Activated naive CD4-positive, alpha-beta T cell treated with anti-CD3 and anti-CD28 coated beads, Interleukin-2, amount 50 U/mL, for 24 hours (primary cell): Measurements from ENCODE around the gene ERFE.

Source experiments
- H3K27ac Mint-ChIP-seq: one replicate; pipeline ENCODE4 v1.8.0; 2021; ENCODE audit warnings: mild to moderate bottlenecking, mixed read lengths
- H3K27me3 Mint-ChIP-seq: one replicate; pipeline ENCODE4 v1.8.0; 2021; ENCODE audit warnings: mixed read lengths
- H3K36me3 Mint-ChIP-seq: one replicate; pipeline ENCODE4 v1.8.0; 2021; ENCODE audit warnings: mixed read lengths
- H3K4me1 Mint-ChIP-seq: one replicate; pipeline ENCODE4 v1.8.0; 2021; ENCODE audit warnings: mixed read lengths
- H3K4me3 Mint-ChIP-seq: one replicate; pipeline ENCODE4 v1.8.0; 2021; ENCODE audit warnings: mild to moderate bottlenecking, mixed read lengths
- H3K9me3 Mint-ChIP-seq: one replicate; pipeline ENCODE4 v1.8.0; 2021; ENCODE audit warnings: mixed read lengths

Gene ERFE

GRCh38 chr2:238143239-238143951 is 15.4 kb upstream of the ERFE start:
- no peaks in the 10 kb centered on the region for H3K9me3 Mint-ChIP-seq
- peaks cover 8% of the 10 kb centered on the region for H3K4me1 Mint-ChIP-seq
- H3K36me3 Mint-ChIP-seq: no peaks in the 10 kb centered on the region
- H3K27me3 Mint-ChIP-seq: no peaks in the 10 kb centered on the region
- no peak overlapping the region for H3K27ac Mint-ChIP-seq
- no peak overlapping the region for H3K4me3 Mint-ChIP-seq

DNA sequence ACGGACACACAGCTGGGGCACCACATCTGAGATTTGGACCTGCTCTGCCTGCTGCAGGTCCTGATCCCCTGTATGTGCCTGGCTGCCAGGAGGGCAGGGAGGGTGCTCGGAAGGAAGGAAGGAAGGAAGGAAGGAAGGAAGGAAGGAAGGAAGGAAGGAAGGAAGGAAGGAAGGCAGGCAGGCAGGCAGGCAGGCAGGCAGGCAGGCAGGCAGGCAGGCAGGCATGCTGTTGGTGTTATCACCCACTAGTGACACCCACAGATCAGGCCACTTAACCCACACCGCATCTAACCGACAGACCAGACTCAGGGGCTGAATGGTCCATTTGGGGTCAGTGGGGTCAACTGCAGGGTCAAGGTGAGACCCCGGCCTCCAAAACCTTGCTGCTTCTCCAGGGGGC is 14.5 kb upstream of the ERFE start:
- Mint-ChIP-seq H3K4me3 (no peak overlapping the region), H3K27me3 (no peaks in the 10 kb centered on the region), H3K27ac (no peak overlapping the region), H3K36me3 (no peaks in the 10 kb centered on the region), H3K4me1 (peaks cover 8% of the 10 kb centered on the region), H3K9me3 (no peaks in the 10 kb centered on the region)

DNA sequence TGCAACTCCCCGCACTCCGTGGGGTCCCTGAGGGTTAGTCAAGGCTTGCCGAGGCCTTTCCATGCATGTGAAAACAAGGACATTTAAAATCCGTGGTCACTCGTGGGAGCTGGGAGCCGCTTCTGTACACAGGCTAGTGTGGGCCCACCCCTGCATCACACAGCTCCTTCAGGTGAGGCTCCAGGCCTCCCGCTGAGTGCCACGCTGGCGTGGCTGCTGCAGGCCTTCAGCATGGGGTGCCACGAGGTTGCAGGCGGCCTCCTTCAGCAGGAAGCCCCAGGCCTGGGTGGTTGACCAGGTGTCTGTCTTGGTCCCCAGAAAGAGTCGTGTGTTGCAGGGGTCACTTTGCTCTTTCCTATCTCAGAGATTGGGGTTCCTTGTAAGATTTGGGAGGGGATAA is 13.7 kb upstream of the ERFE start:
- Mint-ChIP-seq H3K4me1 (peaks cover 8% of the 10 kb centered on the region), H3K4me3 (no peak overlapping the region), H3K27ac (no peak overlapping the region), H3K27me3 (no peaks in the 10 kb centered on the region), H3K9me3 (no peaks in the 10 kb centered on the region), H3K36me3 (no peaks in the 10 kb centered on the region)

DNA sequence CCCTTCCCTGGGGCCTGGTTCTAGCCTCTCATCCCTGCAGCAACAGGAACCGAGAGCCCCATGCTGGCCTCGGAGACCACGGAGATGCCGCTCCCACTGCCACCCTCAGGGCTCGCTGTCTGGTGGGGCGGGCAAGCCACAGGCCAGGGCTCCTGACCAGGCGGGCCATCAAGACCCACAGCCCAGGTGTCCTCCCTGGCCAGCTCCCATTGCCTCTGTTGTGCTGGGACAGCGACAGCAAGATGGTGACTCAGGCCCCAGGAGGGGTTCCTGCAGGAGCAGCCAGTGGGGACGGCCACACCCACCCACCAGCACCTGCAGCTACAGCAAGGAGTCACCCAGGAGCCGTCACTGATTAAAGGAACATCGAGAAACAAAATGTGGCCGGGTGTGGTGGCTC is 12.9 kb upstream of the ERFE start:
- H3K27me3 Mint-ChIP-seq: no peaks in the 10 kb centered on the region
- H3K36me3 Mint-ChIP-seq: no peaks in the 10 kb centered on the region
- H3K27ac Mint-ChIP-seq: no peak overlapping the region
- no peak overlapping the region for H3K4me3 Mint-ChIP-seq
- H3K9me3 Mint-ChIP-seq: no peaks in the 10 kb centered on the region
- H3K4me1 Mint-ChIP-seq: peaks cover 8% of the 10 kb centered on the region

DNA sequence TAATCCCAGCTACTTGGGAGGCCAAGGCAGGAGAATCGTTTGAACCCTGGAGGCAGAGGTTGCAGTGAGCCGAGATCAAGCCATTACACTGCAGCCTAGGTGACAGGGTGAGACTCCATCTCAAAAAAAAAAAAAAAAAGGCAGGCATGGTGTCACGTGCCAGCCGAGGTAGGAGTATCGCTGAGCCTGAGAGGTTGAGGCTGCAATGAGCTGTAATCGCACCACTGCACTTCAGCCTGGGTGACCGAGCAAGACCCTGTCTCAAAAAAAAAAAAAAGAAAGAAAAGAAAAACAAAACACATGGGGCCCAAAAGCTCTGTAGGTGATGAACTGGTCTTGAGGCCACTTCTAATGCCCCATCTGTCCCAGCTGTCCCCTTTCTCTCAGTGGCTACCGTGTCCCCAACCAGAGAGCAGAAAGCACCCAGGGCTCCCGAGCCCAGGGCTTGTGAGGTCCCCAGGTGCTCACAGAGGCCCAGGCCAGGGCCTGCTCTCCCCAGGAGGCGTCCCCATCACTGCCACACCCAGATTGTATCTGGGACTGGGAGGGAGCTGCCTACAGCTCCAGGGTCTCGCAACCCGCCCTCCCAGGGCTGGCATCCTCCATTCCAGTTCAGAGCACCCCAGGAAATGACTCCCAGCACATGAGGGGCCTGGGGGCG is 11.8 kb upstream of the ERFE start:
- no peak overlapping the region for H3K4me3 Mint-ChIP-seq
- H3K36me3 Mint-ChIP-seq: no peaks in the 10 kb centered on the region
- H3K27ac Mint-ChIP-seq: no peak overlapping the region
- no peaks in the 10 kb centered on the region for H3K27me3 Mint-ChIP-seq
- H3K9me3 Mint-ChIP-seq: no peaks in the 10 kb centered on the region
- H3K4me1 Mint-ChIP-seq: peaks cover under 1% of the 10 kb centered on the region

- Mint-ChIP-seq H3K27me3 (no peaks in the 10 kb centered on the region), H3K9me3 (no peaks in the 10 kb centered on the region), H3K36me3 (no peaks in the 10 kb centered on the region), H3K4me3 (no peak overlapping the region), H3K4me1 (no peaks in the 10 kb centered on the region), H3K27ac (no peak overlapping the region)
These were observed 9.8 kb upstream of the ERFE start for GRCh38 chr2:238148981-238149380.

DNA sequence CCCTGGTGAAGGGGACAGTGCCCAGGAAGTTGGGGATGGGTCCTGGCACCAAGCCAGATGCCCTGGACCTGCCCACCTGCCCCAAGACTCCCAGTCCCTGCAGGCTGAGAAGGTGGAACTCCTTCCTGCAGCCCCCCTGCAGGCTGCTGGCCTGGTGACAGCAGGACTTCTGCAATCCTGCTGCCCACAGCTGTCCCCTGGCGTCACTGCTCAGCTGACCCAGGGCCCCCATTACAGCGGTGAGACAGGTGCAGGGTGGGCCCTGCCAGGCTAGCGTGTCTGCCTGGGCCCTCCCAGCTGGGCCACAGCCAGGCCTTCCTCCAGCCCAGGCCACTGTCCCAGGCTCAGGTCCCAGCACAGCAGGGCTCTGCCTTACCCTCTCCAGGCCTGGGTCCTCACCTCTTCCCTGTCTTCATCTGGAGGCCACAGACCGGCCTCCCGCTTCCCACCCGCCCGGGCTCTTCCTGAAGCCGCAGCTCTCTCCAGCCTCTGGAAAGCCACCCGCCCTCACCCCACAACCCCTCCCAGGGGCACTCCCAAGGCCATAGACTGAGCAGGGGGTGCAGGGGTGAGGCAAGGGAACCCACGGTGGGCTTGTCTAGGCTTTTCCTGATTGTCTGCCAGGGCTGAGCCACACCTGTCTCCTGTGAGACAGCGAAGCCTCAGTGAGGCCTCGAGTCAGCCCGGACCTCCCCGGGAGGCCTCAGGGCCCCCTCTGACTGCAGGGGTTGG is 8.8 kb upstream of the ERFE start:
- no peaks in the 10 kb centered on the region for H3K36me3 Mint-ChIP-seq
- no peaks in the 10 kb centered on the region for H3K9me3 Mint-ChIP-seq
- no peaks in the 10 kb centered on the region for H3K4me1 Mint-ChIP-seq
- H3K4me3 Mint-ChIP-seq: no peak overlapping the region
- H3K27me3 Mint-ChIP-seq: no peaks in the 10 kb centered on the region
- H3K27ac Mint-ChIP-seq: no peak overlapping the region

- Mint-ChIP-seq H3K4me1 (no peaks in the 10 kb centered on the region), H3K9me3 (no peaks in the 10 kb centered on the region), H3K27me3 (no peaks in the 10 kb centered on the region), H3K36me3 (no peaks in the 10 kb centered on the region), H3K4me3 (no peak overlapping the region), H3K27ac (no peak overlapping the region)
These were observed 8.1 kb upstream of the ERFE start for GRCh38 chr2:238150686-238151085.

GRCh38 chr2:238151205-238151604 is 7.6 kb upstream of the ERFE start:
- no peaks in the 10 kb centered on the region for H3K4me1 Mint-ChIP-seq
- H3K4me3 Mint-ChIP-seq: no peak overlapping the region
- H3K27ac Mint-ChIP-seq: no peak overlapping the region
- H3K36me3 Mint-ChIP-seq: no peaks in the 10 kb centered on the region
- no peaks in the 10 kb centered on the region for H3K27me3 Mint-ChIP-seq
- no peaks in the 10 kb centered on the region for H3K9me3 Mint-ChIP-seq

DNA sequence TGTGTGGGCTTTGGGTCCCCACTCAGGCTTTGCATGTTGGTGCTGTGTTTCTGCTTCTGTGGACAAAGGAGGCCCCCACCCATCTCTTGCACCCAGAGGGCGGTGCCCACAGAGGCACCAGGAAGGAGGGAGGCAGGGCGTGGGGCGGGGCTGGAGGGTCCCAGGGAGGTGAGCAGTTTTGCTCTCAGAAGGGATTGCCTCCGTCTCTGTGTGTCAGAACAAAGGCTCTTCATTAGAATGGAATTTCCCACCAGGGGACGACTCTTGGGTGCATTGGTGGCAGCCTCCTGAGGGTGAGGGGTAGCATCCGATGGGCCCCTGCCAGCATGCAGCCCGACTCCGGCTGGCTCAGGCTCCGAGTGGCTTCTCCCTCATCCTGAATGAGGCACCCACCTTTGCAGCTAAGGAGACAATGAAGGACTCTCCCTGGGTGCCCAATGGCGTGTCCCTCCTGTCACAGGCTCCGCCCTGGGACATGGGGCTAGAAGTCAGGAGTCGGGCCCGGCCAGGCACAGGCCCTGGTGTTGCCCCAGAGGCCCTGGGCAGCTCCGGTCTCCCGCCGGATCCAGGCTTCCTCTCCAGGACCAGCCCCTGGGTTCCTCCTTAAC is 7.0 kb upstream of the ERFE start:
- Mint-ChIP-seq H3K27ac (no peak overlapping the region), H3K9me3 (no peaks in the 10 kb centered on the region), H3K4me1 (no peaks in the 10 kb centered on the region)

DNA sequence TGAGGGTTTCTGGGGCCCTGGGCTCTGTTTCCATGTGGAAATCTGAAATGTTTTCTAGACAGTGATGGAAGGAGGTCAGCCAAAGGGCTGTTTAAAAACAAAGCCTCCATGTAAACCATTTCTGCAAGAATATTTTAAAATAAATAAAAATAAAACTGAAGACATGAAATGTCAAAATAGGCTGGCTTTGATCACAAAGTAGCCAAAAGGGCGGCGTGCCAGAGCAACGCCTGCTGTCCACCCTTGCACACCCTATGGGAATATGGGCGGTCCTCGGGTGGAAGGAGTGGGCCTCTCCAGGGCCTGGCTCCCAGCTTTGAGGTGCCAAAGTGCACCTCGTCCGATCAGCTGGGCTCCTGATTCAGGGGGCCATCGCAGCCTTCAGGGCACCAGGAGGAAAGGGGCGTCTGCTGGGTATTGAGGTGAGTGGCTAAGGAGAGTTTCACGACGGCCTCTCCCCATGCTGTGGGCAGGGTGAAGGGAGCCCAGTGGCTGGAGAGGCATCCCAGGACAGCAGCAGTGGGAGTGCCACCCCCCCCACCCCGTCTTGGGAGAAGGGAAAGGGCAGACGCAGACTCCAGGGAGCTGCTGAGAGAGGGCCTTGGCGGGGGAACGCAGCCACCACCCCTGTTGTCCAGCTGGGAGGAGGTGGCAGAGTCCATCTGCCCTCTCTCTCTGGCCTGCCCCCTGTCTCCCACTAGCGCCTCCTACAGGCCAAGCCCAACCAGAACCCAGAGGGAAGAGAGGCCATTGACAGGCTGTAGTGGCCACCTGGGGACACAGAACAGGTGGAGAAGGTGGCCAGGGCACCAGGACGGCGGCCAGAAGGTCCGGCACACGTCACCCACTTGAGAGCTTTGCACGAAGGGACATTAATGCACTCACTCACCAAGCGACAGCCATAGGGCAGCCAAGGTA is 5.7 kb upstream of the ERFE start:
- no peak overlapping the region for H3K4me3 Mint-ChIP-seq
- H3K9me3 Mint-ChIP-seq: no peaks in the 10 kb centered on the region
- no peaks in the 10 kb centered on the region for H3K36me3 Mint-ChIP-seq
- H3K27ac Mint-ChIP-seq: no peak overlapping the region
- H3K27me3 Mint-ChIP-seq: no peaks in the 10 kb centered on the region
- no peaks in the 10 kb centered on the region for H3K4me1 Mint-ChIP-seq

More for the DNA sequence above, 7.0 kb upstream of the ERFE start:
- Mint-ChIP-seq H3K4me3 (no peak overlapping the region), H3K36me3 (no peaks in the 10 kb centered on the region), H3K27me3 (no peaks in the 10 kb centered on the region)

DNA sequence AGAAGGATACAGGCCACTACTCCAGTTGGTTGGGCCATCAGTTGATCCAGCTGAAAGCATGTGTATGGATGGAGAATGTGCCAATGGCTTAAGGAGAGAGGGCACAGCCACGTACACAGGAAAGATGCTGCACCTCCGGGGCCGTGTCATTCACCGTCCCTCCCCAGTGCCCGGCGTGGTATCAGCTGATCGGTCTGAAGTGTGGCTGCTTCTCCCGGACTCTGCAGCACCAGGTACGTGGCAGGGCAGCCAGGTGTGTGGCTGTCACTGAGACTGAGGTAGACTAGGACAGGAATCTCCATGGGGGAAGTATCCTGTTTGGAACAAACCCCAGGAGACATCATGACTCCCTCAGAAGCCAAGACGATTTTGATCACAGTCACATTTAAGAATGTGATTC is 4.2 kb upstream of the ERFE start:
- Mint-ChIP-seq H3K4me3 (no peak overlapping the region), H3K36me3 (no peaks in the 10 kb centered on the region), H3K27me3 (peaks cover 3% of the 10 kb centered on the region), H3K4me1 (peaks cover 5% of the 10 kb centered on the region), H3K27ac (no peak overlapping the region), H3K9me3 (no peaks in the 10 kb centered on the region)

GRCh38 chr2:238155051-238155760 is 3.6 kb upstream of the ERFE start:
- H3K27ac Mint-ChIP-seq: no peak overlapping the region

GRCh38 chr2:238155761-238156694 is 2.7 kb upstream of the ERFE start:
- Mint-ChIP-seq H3K27me3 (peaks cover 7% of the 10 kb centered on the region), H3K27ac (no peak overlapping the region), H3K4me3 (no peak overlapping the region), H3K4me1 (peaks cover 7% of the 10 kb centered on the region), H3K9me3 (no peaks in the 10 kb centered on the region), H3K36me3 (no peaks in the 10 kb centered on the region)

More at GRCh38 chr2:238155051-238155760, 3.6 kb upstream of the ERFE start:
- Mint-ChIP-seq H3K4me3 (no peak overlapping the region), H3K36me3 (no peaks in the 10 kb centered on the region), H3K9me3 (no peaks in the 10 kb centered on the region), H3K27me3 (peaks cover 3% of the 10 kb centered on the region), H3K4me1 (peaks cover 7% of the 10 kb centered on the region)
